Adrenal gland (tissue), 5 donors: ENCODE results near the gene TMEM125.

ENCODE experiments used
- CTCF ChIP-seq, 6 experiments: fragments of 450-650 bp in 4 of 6; fragments of 200-600 bp in 2 of 6; sonication (generic) in 1 of 6; IDR thresholded peaks; 1 replicate in 5 of 6; 2 replicates in 1 of 6; pipeline versions ENCODE4 v1.5.1 to v1.8.0; 2016 to 2021; ENCODE audit warnings: antibody characterized with exemption in 6 of 6, mild to moderate bottlenecking in 2 of 6, moderate library complexity in 1 of 6
- POLR2A ChIP-seq, 2 donors: fragments of 450-650 bp; IDR thresholded peaks; one replicate each; pipeline ENCODE4 v1.6.1; 2017; ENCODE audit warnings: antibody characterized with exemption in 2 of 2, mild to moderate bottlenecking in 2 of 2, moderate library complexity in 1 of 2
- donor health status: DM: no; HTN: no; CAD: no.

GRCh38 chr1:43306688-43307457, 37.1 kb downstream of the TMEM125 start:
- TF ChIP-seq CTCF (IDR thresholded peaks at IDR 0.05) (no peak), POLR2A (IDR thresholded peaks at IDR 0.05) (no peak)
